Measurements from ENCODE around the gene KISS1.
"Not testable (repeated sequence)": the region's sequence is repeated elsewhere in the genome, so short reads cannot be mapped to it uniquely, and the experiment has no call there.

Gene KISS1, protein sequence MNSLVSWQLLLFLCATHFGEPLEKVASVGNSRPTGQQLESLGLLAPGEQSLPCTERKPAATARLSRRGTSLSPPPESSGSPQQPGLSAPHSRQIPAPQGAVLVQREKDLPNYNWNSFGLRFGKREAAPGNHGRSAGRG

DNA sequence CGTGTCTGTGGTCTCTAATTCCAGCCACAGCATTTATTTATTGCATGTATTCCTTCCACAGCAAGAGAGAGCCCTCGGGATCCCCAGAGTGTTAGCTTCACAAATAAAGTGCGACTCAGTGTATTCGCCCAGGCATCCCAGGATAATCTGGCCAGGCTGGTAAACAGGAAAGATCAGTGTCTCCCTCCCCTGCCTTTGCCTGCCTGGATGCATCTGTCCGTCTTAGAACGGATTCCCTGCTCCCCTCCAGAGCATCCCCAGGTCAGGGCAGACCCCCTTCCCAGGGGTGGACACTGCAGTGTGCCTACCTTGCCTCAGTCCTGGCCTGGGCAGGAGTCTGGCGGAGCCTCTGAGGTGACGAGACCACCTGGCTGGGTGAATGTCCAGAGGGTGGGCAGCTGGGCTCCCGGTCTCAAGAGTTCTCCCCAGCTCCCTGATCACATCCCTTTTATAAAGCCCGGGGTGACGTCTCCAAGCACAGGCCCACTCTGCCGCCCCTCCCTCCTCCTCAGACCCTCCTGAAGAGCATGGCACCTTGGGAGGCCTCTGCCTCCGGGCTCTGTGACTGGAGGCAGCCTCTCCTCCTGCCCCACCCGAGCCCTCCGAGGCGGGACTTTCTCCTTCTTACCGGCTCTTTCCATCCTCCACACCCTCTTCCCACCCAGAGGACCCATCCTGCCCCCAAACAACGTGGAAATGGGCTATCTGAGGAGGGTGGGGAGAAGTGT, at the start of gene KISS1:
Gene KISS1, minus strand, starts transcription at position 424 of the 728 bp plus-strand sequence. CDS start 3,615 bp downstream, outside the sequence.
- no peak for DNase-seq

DNA sequence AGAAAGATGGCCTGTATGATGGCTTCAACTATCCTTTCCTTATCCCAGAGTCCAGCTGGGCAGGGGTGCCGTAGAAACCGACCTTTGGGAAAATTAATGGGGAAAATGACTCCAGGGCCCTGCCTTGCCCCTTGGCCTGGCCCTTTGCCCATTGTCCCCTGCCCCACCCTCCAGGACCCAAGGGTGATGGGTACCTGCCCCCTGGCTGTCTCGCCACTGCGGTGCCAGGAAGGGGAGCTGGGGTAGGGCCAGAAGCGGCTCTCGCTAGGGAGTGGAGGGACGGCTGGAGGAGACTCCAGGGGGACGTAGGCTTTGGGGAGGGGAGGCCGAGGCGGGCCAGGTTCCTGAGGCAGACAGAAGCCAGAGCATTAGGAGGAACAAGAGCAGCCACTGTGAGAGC, 46.6 kb upstream of the KISS1 start:
- no peak for DNase-seq

DNA sequence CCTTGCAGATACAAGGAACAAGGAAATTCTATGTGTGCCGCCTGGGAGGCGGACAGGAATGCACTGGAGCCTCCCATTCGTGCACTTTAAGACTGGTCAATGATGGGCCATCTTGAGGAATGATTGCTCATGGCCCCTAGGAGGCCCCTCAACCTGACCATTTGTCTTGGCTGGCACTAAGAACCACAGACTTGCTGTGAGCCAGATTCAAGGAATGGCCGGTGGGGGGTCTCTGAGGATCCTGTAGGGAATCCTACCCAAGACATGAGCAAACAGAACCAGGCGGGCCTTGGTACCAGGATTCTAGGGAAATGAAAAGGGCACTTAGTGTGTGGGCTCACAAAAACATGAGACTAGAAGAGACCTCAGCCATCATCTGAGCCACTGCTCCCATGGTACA, 45.6 kb upstream of the KISS1 start:
- DNase-seq = no peak

DNA sequence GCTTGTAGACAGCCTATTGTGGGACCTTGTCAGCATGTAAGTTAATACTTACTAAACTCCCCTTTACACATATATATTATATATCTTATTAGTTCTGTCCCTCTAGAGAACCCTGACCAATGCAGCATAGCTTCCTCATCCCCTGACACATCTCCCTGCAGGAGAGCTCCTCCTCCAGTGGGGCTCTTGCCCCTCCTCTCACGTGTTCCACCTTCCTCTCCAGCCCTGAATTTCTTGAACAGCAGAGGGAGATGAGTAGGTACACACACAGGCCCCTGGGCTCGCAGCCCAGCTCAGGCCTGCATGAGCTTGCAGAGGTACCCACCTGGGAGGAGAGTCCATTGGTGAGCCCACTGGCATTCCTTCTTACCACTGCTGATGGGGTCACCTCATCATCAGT, 44.8 kb upstream of the KISS1 start:
- DNase-seq = no peak

DNA sequence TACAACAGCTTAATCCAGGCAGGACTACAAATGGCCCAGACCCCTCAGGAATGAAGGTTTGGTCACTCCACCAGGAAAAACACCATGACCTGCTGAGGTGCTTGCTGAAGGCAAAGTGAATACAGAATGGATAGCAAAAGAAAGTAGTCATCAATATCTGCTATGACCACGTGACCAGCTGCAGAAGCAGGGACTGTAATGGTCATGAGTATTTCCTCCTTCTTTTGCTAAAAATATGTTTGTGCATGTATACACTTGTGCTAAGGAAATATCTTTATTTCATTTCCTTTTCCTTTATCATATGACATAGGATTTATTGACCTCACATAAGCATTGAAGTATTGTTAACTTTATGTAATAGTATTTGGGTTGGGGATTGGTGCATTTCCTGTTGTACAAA, 43.9 kb upstream of the KISS1 start:
- no peak for DNase-seq

DNA sequence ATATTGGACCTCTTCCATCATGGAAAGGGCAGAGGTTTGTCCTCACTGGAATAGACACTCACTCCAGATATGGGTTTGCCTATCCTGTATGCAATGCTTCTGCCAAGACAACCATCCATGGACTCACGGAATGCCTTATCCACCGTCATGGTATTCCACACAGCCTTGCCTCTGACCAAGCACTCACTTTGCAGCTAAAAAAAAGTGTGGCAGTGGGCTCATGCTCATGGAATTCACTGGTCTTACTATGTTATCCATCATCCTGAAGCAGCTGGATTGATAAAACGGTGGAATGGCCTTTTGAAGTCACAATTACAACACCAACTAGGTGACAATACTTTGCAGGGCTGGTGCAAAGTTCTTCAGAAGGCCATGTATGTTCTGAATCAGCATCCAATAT, 43.1 kb upstream of the KISS1 start:
- not testable (repeated sequence) for DNase-seq

DNA sequence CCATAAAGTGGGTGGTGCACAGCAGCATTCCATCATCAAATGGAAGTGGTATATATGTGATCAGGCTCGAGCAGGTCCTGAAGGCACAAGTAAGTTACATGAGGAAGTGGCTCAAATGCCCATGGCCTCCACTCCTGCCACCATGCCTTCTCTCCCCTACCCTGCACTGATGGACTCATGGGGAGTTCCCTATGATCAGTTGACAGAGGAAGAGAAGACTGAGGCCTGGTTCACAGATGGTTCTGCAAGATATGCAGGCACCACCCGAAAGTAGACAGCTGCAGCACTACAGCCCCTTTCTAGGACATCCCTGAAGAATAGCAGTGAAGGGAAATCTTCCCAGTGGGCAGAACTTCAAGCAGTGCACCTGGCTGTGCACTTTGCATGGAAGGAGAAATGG, 42.2 kb upstream of the KISS1 start:
- DNase-seq = not testable (repeated sequence)

DNA sequence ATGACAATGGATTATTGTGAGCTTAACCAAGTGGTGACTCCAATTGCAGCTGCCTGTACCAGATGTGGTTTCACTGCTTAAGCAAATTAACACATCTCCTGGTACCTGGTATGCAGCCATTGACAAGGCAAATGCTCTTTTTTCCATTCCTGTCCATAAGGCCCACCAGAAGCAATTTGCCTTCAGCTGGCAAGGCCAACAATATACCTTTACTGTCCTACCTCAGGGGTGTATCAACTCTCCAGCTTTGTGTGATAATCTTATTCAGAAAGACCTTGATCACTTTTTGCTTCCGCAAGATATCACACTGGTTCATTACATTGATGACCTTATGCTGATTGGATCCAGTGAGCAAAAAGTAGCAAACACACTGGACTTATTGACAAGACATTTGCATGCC, 41.2 kb upstream of the KISS1 start:
- DNase-seq = not testable (repeated sequence)

DNA sequence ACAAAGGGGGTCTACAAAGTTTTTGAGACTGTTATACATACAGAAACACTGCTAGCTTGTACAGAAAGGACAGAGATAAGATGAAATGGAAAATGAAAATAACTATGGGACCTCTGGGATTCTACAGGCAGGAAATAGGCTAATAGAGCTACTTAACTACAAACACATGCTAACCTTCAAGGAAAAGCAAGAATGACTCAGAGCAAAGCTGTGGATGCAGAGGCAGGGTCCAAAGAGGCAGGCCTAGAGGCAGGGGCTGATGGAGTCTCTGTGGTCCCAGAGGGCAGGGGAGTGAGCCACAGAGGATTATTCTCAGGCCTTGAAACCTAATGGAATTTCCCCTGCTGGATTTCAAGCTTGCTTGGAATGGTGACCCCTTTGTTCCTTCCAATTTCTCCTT, 36.2 kb upstream of the KISS1 start:
- DNase-seq = no peak

DNA sequence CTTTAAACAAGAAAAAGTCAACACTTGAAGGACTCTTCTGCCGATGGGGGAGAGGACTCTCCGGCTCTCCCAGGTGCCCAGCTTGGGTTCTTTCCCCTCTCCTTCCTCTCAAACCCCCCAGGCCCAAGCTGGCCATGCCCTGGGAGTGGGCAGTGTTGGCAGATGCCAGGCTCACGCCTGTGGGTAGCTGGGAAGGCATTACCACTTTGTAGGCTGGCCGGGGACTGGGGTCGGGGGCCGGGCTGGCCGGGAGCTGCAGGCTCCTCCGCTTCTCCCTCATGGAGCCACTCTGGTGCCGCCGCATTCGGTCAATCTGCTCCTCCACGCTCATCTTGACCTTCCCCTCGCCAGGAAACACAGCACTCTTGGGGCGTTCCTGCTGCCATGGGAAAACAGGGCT, 33.9 kb upstream of the KISS1 start:
- DNase-seq = no peak

DNA sequence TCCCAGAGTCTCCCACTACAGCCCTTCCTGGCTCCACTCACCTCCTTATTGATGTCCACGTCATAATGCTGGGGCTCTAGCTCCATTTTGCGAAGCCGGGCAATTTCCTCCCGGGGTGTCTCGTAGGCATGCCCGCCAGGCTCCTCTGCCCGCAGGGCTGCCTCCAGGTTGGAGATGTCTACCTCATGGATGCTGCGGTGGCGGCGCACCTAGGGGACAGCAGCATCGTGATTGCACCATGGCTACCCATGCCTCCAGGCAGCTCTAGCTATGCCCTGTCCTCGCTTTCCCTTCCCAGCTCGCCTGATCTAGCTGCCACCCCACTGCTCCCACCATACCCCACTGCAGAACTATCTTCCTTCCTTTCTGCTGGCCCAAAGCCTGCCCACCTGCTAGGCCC, 32.6 kb upstream of the KISS1 start:
- no peak for DNase-seq

DNA sequence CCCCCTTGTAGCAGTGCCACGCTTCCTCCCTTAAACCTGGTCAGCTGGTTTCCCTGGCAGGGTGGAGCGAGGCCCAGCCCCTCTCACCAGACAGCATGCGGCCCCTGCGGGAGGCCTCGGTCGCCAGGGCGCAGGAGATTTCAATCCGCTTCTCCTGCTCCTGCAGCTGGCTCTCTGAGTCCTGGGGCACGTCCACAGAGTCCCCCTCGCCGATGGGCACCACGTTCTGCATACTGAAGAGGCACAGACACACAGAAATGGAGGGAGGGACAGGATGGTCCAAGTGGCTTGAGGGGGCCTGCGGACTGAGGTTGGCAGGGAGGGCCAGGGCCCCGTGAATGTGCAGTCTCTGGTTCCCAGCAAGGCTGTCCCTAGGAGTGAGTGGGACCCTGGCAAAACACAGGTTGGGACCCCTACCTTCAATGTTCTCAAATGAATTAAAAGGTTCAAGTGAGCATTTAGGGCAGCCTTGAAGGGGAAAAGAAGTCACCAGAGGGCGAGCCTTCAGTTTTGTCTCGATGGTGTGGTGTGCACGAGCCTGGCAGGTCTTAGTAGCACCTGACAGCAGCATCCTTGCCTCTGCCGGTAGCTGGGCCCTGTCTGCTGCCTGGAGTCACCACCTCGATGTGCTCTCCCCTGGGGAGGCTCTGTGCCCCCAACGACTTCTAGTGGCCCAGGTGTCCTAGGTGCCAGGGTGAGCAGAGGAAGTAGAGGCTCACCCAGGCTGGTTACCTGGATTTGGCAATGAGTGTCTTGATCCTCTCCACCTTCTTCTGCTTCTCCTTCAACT, 31.9 kb upstream of the KISS1 start:
- no peak for DNase-seq

DNA sequence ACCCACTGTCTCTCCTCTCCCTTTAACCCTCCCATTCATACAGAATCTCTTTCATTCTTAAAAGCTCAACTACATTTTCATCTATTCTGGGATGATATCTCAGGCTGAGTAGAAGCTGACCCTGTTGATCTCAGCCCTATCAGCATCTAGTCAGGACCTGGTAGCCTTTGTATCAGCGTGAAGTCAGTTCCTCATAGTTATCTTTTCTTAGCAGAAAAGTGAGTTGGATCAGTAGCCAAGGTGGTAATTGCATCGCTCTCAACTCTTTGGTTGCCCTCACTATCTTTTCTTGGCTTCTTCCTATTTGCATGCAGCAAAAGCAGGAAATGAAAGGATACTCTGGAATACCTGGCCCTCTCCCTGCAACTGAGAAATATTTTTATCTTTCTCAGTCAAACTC, 31.1 kb upstream of the KISS1 start:
- no peak for DNase-seq

DNA sequence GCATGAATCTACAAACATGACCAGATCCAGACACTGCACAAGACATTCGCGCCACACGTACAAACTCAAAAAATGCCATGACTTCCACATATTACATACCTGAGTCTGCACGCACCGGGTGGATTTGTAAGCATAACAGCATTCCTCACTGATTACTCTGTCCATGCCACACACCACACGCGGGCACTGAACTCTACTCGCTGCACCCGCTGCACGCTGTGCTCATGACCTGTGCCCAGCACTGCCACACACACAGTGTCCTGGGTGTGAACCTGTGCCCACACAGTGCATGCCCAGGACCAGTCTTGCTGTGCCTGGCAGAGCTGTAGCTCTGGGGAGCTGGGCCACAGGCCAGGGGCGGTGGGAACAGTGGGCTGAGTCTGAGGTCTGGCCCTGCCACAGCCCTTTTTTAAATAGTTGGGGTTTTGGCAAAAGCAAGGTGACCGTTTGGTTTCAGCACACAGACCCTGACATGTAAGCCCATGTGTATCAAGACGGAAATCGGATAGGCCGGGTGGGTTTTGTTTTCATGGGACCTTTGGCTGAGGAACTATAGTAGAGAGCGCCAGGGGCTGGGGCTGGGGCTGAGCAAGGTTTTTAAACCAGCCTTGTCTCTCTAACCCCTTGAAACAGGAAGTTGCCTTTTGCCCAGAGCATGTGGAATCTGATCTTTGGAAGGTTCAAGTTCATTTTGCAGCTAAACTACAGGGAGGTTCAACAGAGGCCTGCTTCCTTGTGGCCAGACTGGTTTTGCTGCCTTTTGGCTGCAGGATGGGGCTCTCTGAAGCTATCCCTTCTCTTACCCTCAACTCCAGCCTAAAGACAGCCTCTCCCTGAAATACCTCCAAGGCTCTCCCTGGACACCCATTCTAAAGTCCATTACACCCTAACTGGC, 29.8 kb upstream of the KISS1 start:
- no peak for DNase-seq

DNA sequence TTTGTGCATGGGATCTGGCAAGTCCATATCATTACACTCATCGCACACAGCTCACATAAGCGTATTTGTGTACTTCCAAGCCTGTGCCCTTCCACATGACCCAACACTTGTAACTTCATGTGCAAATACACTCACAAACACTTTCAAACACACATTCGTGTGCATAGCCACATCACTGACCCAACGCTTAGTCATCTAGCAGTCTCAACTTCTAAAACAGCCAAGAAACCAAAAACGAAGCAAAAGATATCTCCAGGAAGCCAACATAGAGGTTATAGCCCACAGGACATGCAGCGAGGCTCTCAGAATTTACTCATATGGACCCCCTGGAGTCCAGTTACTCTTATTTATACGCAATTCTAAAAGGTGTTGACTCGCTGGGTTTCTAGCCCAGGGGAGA, 28.4 kb upstream of the KISS1 start:
- DNase-seq = no peak

DNA sequence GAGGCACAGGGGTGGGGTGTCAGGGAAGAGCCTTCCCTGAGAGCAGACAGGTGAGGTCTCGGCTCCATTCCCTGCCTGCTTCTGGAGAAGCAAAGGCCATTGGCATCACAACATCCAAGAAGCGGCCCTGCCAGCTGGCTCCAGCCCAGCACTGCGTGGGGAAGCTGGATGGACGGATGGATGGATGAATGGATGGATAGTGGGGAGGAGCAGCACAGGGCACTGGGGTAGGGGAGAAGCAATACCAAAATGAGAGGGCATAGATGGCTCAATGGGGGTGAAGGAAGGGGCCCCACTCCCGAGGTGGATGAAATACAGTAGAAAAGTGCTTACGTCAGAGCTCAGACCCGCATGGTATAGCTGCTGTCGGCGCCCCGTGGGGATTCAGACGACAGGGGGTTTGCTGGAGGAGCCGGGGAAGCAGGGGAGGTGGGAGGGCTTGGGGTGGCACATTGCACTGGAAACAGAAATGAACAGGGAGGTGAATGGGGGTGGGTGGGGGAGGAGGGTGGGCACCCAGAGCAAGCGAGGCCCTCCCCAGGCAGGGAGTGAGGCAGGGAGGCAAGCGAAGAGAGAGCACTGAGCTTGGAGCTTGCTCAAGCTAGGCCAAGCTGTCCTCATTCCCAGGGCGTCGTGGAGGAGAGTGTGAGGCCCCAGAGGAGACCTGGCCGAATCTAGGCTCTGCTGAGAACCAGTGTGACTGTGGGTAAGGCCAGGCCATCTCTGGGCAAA, 27.0 kb upstream of the KISS1 start:
- no peak for DNase-seq

DNA sequence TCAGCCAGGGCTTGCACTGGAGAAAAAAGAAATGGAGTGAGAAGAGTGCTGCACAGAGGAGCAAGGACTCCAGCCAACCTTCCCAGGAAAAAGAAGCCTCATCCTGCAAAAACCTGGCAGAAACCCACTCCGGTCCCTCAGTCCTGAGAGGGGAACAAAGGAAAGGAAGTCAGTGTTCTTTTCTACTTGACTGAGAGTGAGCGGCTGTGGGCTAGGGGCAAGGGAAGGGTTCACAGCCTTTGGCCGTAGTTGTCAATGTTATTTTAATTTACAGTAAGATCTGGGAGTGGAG, 26.4 kb upstream of the KISS1 start:
- no peak for DNase-seq

DNA sequence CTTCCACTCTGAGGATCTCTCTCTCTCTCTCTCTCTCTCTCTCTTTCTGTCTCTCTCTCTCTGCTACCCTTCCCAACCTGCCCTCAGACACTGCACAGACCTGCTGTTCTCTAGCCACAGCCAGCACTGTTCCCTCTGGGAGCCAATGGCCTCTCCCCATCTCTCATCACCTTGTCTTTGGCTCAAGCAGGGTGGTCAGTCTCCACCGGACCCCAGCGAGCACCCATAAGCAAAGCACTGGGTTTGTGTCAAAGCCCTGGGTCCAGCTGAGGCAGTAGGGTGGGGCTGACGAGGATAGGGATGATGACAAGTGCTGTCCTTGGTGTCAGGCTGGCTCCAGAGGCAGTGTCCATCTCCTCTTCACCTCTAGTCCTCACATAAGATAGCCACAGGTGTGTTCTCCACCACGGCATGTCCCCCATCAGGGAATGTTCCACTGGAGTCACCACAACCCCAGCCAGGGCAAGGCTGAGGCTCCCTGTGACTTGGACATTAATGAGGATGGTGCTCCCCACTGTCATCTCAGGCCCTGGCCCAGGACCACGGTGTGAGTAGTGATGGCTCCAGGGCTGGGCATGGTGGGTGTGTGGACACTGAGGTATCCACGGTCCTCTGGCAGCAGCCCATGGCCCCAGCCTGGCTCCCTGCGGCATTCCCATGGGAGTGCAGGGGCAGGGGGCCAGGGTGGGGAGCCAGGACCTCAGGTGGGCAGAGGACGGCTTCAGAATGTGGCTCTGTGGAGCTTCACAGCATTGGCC, 25.9 kb upstream of the KISS1 start:
- no peak for DNase-seq

DNA sequence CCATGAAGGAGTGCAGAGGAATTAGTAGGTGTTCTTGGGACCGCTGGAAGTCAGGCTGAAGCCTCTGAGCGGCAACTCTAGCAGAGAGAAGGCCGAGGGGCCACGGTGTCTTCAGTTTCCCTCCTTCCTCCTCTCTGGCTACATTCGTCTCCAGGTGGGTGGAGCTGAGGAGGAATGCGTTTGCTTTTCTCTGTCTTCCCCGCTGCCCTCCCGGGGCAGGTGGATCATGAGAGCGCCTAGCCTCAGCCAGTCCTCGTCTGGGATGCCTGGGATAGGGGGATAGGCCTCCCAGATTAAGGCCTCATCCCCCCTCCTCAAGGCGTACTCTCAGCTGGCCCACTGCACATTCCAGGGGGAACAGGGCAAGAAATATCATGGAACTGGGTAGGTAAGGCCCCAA, 25.0 kb upstream of the KISS1 start:
- no peak for DNase-seq

DNA sequence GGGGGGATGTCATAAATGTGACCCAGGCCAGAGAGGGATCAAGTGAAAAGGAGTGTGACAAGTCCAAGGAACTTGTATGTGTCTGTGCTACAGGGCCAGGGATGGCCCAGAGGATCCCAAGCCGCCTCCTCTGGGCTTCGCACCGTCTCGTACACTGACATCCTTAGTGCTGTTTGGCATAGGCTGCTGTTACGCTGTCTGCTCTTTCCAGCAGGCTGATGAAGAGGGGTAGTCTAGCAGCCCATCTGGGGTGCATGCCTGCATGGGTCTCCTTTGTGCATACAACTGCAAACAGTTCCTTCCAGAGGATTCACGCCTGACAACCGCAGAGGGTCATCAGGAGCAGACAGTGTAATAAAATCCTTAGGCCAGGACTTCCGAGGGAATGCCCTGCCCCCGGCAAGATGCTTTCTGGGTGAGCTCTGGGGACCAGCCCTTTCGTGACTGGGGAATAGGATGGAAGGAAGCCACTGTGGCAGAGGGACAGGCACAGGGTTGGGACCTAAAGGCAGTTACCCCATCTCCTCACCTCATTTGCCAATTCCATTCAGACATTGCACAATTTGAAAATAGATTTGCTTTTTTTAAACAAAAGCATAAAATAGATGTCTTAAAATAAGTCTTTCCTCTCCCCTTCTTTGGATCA, 23.8 kb upstream of the KISS1 start:
- DNase-seq = no peak

DNA sequence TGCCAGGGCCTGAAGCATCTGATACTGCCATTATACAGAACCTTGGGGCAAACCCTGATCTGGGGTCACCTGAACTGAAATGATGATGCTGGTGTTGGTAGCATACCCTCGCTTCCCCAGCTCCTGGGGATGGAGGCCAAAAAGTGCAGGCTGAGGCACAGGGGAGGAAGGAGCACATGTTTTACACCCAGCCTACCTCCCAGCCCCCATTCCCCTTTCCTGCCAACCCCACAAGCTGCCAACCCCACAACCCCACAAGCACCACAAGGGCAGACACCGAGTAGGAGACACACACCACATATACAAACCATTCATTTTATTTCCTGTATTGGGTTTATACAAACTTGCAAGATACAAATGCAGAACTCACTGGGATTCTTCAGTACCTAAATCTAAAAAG, 22.3 kb upstream of the KISS1 start:
- DNase-seq = no peak

DNA sequence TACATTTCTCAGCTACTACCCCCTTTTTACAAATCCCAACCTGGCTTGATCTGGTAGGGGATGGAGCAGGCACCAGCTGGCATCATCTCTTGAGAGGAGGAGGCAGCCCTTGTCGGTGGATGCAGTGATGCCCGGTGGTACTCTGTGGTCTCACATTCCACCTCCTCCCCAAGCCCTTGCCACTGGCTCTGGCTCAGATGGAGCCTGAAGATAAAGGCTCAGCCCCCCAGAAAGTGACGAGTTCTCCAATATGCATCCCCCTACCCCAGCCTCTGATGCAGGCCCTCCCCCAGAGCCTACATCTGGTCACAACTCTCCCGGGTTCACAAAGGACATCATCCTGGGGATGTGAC, 21.3 kb upstream of the KISS1 start:
- DNase-seq = no peak

Data from stimulated activated CD4-positive, alpha-beta T cell treated with anti-CD3 and anti-CD28 coated beads, Interleukin-2, amount 100 ng/mL, for 48 hours (primary cell).